Esophagus (tissue), 2 donors: ENCODE data around the gene EMID1. TPM values are rescaled to one million over a fixed set of nuclear protein-coding genes. Genes with fewer than 3 reads are reported as not detected.

Experiments used
- H3K27ac ChIP-seq, 2 donors: one replicate each; pipeline ENCODE4 v1.5.1; 2013; ENCODE audit warnings: low read depth in 2 of 2, mild to moderate bottlenecking in 2 of 2, inconsistent platforms in 1 of 2, low read length in 1 of 2, moderate library complexity in 1 of 2
- H3K27me3 ChIP-seq, 2 donors: one replicate each; pipeline ENCODE4 v1.6.1; 2013; ENCODE audit warnings: low read length in 2 of 2, control low read depth in 1 of 2, mild to moderate bottlenecking in 1 of 2; ENCODE audit not compliant: insufficient read depth in 2 of 2, control insufficient read depth in 1 of 2
- H3K36me3 ChIP-seq, 2 donors: one replicate each; pipeline ENCODE4 v1.6.1; 2013; ENCODE audit warnings: low read length in 1 of 2; ENCODE audit not compliant: control insufficient read depth in 2 of 2, insufficient read depth in 2 of 2
- H3K4me1 ChIP-seq, 2 donors: one replicate each; pipeline ENCODE4 v1.6.1; 2013; ENCODE audit warnings: low read length in 1 of 2; ENCODE audit not compliant: control insufficient read depth in 2 of 2, insufficient read depth in 2 of 2
- H3K4me3 ChIP-seq, 2 donors: one replicate each; pipeline ENCODE4 v1.5.1; 2013; ENCODE audit warnings: low read length in 2 of 2, mild to moderate bottlenecking in 2 of 2, low read depth in 1 of 2, moderate library complexity in 1 of 2
- H3K9me3 ChIP-seq, 2 donors: one replicate each; pipeline ENCODE4 v1.6.1; 2013; ENCODE audit warnings: mild to moderate bottlenecking in 2 of 2, low read depth in 1 of 2, low read length in 1 of 2, moderate library complexity in 1 of 2; ENCODE audit not compliant: control insufficient read depth in 2 of 2, insufficient read depth in 1 of 2
- WGBS, 2 donors: extraction: QIAGEN DNeasy Blood & Tissue Kit; methylation state at CpG; one replicate each; pipeline ENCODE4 v1.1.7; 2013; 5-methylcytosine and 5-hydroxymethylcytosine counted together
- polyA plus RNA-seq, 2 donors: library from polyadenylated mRNA; stranded (reverse); fragments of 200-250 nt; gene quantifications; one replicate each; pipeline ENCODE4 v1.2.3, GENCODE V29; 2013
- donor health status: healthy with polysubstance abuse.
- donor health status: Bipolar disorder and iron deficiency.

Gene EMID1
- polyA plus RNA-seq, 2 donors: 0.22 to 0.54 TPM

DNA sequence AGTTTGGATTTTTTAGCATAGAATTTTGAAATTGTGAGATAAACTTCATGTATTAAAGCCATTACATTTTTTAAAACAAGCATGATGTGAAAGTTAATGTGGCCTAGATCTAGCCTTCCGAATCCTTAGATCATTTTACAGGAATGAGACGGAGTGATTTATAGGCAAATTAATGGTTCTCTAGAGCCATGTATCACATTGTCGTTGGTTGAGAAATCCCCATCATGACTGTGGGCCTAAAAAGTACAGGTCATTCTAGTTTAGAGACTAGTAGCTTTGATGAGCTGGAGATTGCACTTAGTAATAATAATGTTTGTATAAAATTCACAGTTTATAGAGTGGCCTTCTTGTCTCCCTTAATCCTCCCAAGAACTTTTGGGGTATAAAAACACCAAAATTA lies 69.5 kb downstream of the EMID1 start:
- peaks cover 0 to 5% of the 10 kb centered on the region in 2 donors for H3K4me1 ChIP-seq
- no peak overlapping the region for H3K27ac ChIP-seq
- H3K36me3 ChIP-seq: peaks cover 15 to 19% of the 10 kb centered on the region in 2 donors
- WGBS, 2 donors: 59 to 65% methylated on average over 3 of the region's 3 CpGs
- no peaks in the 10 kb centered on the region for H3K27me3 ChIP-seq
- H3K4me3 ChIP-seq: no peak overlapping the region
- no peaks in the 10 kb centered on the region for H3K9me3 ChIP-seq

GRCh38 chr22:29275819-29276565 lies 70.3 kb downstream of the EMID1 start:
- no peak overlapping the region for H3K4me3 ChIP-seq
- H3K27ac ChIP-seq: no peak overlapping the region
- H3K27me3 ChIP-seq: no peaks in the 10 kb centered on the region
- H3K36me3 ChIP-seq: peaks cover 15 to 20% of the 10 kb centered on the region in 2 donors
- H3K9me3 ChIP-seq: no peaks in the 10 kb centered on the region
- H3K4me1 ChIP-seq: peaks cover 0 to 3% of the 10 kb centered on the region in 2 donors
- 57 to 76% methylated on average over 3 of the region's 3 CpGs for WGBS, 2 donors

- no peaks in the 10 kb centered on the region for H3K27me3 ChIP-seq
- H3K4me3 ChIP-seq: no peak overlapping the region
- 88 to 94% methylated on average over 1 of the region's 1 CpG for WGBS, 2 donors
- no peak overlapping the region for H3K27ac ChIP-seq
- H3K36me3 ChIP-seq: peaks cover 15 to 24% of the 10 kb centered on the region in 2 donors
- H3K9me3 ChIP-seq: no peaks in the 10 kb centered on the region
- H3K4me1 ChIP-seq: peaks cover 0 to 3% of the 10 kb centered on the region in 2 donors
Observed at GRCh38 chr22:29277927-29278326, 72.2 kb downstream of the EMID1 start.

DNA sequence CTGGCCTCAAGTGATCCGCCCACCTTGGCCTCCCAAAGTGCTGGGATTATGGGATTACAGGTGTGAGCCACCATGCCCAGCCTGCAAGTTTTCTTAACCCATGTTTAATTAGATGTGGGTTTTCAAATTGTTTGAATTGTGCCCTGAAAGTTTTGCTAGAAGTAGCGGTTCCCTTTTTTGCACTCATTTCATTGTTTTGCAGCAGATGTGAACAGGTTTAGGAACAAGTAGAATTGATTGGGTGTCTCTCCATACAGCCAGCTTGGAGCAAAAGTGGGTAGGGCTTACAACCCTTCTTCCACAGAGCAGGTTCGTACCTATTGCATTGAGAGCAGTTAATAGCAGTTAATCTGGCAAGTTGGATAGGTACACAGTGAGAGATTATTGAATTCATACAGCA lies 78.5 kb downstream of the EMID1 start:
- WGBS, 2 donors: 91 to 92% methylated on average over 3 of the region's 3 CpGs
- no peaks in the 10 kb centered on the region for H3K9me3 ChIP-seq
- peaks cover 17 to 20% of the 10 kb centered on the region in 2 donors for H3K36me3 ChIP-seq
- H3K4me3 ChIP-seq: no peak overlapping the region
- no peak overlapping the region for H3K27ac ChIP-seq
- H3K4me1 ChIP-seq: no peaks in the 10 kb centered on the region
- H3K27me3 ChIP-seq: no peaks in the 10 kb centered on the region

DNA sequence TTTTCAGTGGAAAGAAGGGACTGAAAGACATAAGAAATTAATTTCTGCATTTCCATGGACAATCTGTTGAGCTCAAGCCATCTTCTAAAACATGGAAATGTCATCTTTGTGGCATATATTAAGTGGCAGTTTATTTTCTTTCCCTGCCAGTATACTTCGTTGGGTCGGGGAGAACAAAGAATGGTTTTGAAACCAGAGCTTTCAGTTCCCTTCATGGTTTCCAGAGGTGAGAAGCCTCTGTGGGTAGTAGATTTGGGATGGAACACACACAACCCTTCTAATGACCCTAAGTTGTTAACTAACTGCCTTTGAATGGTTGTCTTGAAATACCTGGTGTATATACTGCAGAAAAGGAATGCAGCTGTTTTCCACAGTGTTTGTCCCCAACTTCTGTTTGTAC lies 83.1 kb downstream of the EMID1 start:
- no peaks in the 10 kb centered on the region for H3K27me3 ChIP-seq
- H3K4me1 ChIP-seq: no peaks in the 10 kb centered on the region
- 26 to 29% methylated on average over 2 of the region's 2 CpGs for WGBS, 2 donors
- no peaks in the 10 kb centered on the region for H3K9me3 ChIP-seq
- H3K4me3 ChIP-seq: no peak overlapping the region
- no peak overlapping the region for H3K27ac ChIP-seq
- H3K36me3 ChIP-seq: peaks cover 18 to 26% of the 10 kb centered on the region in 2 donors

DNA sequence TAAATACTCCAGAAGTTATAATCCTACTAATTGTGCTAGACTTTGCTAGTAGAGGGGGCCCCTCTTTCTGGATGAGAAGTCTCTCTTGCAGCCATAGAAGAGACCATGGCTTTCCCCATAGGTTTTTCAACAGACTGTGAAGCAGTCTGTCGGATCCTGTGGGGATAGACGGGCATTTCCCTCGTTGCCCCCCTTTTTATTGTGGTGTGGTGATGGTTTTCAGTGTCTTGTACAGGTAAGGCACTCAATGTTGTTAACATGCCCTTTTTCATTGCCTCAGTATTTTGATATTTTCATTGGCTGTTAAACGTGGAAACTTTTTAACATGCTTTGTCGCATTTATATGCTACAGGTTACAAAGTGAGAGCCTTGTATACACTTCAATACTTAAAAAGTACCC lies 84.4 kb downstream of the EMID1 start:
- Histone ChIP-seq H3K4me1 (no peaks in the 10 kb centered on the region), H3K27ac (no peak overlapping the region), H3K36me3 (peaks cover 20 to 21% of the 10 kb centered on the region in 2 donors), H3K4me3 (no peak overlapping the region), H3K9me3 (no peaks in the 10 kb centered on the region), H3K27me3 (no peaks in the 10 kb centered on the region)
- WGBS, 2 donors: 61 to 67% methylated on average over 5 of the region's 5 CpGs

DNA sequence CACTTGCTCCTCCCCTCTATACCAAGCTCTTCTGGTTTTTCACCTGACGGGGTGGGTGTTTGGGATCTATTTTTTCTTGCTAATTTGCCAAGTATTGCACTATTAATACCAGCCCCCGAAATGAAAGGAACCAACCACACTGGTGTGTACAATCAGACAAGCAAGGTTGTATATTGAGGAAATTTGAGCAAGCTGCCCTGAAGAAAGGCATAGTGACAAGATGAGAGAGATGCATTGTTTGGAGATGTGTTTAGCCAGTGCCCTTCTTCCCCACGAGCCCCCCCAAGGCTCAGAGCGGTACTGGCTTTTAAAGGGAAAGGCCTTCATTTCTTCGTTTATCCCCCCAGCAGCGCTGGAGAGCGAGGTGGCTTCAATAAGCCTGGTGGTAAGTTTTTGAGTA lies 85.5 kb downstream of the EMID1 start:
- no peak overlapping the region for H3K27ac ChIP-seq

GRCh38 chr22:29292379-29292778 lies 86.7 kb downstream of the EMID1 start:
- no peaks in the 10 kb centered on the region for H3K4me1 ChIP-seq
- H3K27me3 ChIP-seq: no peaks in the 10 kb centered on the region
- H3K4me3 ChIP-seq: no peak overlapping the region
- H3K36me3 ChIP-seq: peaks cover 26 to 29% of the 10 kb centered on the region in 2 donors
- H3K9me3 ChIP-seq: no peaks in the 10 kb centered on the region
- H3K27ac ChIP-seq: no peak overlapping the region

More for the DNA sequence above, 85.5 kb downstream of the EMID1 start:
- H3K4me1 ChIP-seq: no peaks in the 10 kb centered on the region
- no peaks in the 10 kb centered on the region for H3K9me3 ChIP-seq
- no peaks in the 10 kb centered on the region for H3K27me3 ChIP-seq
- peaks cover 22 to 26% of the 10 kb centered on the region in 2 donors for H3K36me3 ChIP-seq
- 70 to 75% methylated on average over 7 of the region's 7 CpGs for WGBS, 2 donors
- no peak overlapping the region for H3K4me3 ChIP-seq

GRCh38 chr22:29298641-29299040 lies 92.9 kb downstream of the EMID1 start:
- H3K27me3 ChIP-seq: no peaks in the 10 kb centered on the region
- H3K36me3 ChIP-seq: peaks cover 16 to 44% of the 10 kb centered on the region in 2 donors
- H3K4me1 ChIP-seq: peaks cover 0 to 4% of the 10 kb centered on the region in 2 donors
- H3K27ac ChIP-seq: no peak overlapping the region
- no peaks in the 10 kb centered on the region for H3K9me3 ChIP-seq
- no peak overlapping the region for H3K4me3 ChIP-seq
- 74 to 83% methylated on average over 8 of the region's 8 CpGs for WGBS, 2 donors
